ENCODE data around the gene FITM1.

Gene FITM1

DNA sequence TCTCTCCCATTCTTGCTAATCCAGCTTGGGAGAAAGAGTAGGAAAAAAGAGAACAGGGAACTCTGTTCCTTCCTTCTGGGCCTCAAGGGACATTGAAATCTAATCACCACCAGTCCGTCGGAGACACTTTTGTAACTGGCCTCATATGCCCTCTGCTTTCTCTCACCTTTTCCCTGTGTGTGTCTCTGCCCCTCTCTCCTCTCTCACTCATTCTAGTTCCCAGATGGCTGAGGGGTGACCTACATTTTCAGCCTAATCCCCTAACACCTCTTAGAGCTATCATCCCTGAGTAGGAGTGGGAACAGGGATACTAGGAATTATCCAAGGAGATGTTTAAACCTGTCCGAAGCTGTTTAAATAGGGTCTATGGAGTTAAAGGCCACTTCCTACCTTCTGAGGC, 45.2 kb upstream of the FITM1 start:
- TF ChIP-seq, protein P1, sequence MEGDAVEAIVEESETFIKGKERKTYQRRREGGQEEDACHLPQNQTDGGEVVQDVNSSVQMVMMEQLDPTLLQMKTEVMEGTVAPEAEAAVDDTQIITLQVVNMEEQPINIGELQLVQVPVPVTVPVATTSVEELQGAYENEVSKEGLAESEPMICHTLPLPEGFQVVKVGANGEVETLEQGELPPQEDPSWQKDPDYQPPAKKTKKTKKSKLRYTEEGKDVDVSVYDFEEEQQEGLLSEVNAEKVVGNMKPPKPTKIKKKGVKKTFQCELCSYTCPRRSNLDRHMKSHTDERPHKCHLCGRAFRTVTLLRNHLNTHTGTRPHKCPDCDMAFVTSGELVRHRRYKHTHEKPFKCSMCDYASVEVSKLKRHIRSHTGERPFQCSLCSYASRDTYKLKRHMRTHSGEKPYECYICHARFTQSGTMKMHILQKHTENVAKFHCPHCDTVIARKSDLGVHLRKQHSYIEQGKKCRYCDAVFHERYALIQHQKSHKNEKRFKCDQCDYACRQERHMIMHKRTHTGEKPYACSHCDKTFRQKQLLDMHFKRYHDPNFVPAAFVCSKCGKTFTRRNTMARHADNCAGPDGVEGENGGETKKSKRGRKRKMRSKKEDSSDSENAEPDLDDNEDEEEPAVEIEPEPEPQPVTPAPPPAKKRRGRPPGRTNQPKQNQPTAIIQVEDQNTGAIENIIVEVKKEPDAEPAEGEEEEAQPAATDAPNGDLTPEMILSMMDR (IDR thresholded peaks at IDR 0.05; ENCODE audit: control insufficient read depth, insufficient read depth, low read depth, low read length, missing control alignments), result no peak
- DNase-seq (ENCODE audit: low read depth), result no peak
- H3K4me3 ChIP-seq (ENCODE audit: control insufficient read depth, low read depth, low read length), result no peak overlapping the region

- DNase-seq (ENCODE audit: low read depth), result no peak
- H3K4me3 ChIP-seq (ENCODE audit: control insufficient read depth, low read depth, low read length), result no peak overlapping the region
- TF ChIP-seq, protein P1 (IDR thresholded peaks at IDR 0.05; ENCODE audit: control insufficient read depth, insufficient read depth, low read depth, low read length, missing control alignments), result no peak
Measured at GRCh38 chr14:24086193-24086955, 44.1 kb upstream of the FITM1 start.

- no peak overlapping the region for H3K4me3 ChIP-seq (ENCODE audit: control insufficient read depth, low read depth, low read length)
- no peak for DNase-seq (ENCODE audit: low read depth)
- TF ChIP-seq, protein P1 (IDR thresholded peaks at IDR 0.05; ENCODE audit: control insufficient read depth, insufficient read depth, low read depth, low read length, missing control alignments), result no peak
Measured at GRCh38 chr14:24087004-24087403, 43.5 kb upstream of the FITM1 start.

DNA sequence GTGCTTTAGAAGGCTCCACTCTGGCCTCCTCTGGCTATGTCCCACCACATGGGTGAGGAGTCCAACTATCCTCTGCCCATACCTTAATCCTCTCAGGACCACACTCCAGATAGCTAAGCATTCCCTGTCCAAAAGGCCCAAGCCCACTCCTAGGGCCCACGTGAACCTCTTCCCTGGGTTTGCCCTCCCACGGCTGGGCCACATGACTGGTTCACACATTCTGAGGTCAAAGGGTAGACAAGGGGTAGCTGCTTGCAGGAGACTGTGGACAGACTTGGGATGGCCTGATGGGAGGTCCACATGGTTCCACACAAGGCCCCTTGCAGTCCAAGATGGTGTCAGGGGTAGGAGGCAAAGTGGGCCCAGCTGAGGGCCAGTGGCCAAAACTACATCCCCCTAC, 42.4 kb upstream of the FITM1 start:
- TF ChIP-seq, protein P1 (IDR thresholded peaks at IDR 0.05; ENCODE audit: control insufficient read depth, insufficient read depth, low read depth, low read length, missing control alignments), result no peak
- DNase-seq (ENCODE audit: low read depth), result no peak
- H3K4me3 ChIP-seq (ENCODE audit: control insufficient read depth, low read depth, low read length), result no peak overlapping the region

- TF ChIP-seq, protein P1 (IDR thresholded peaks at IDR 0.05; ENCODE audit: control insufficient read depth, insufficient read depth, low read depth, low read length, missing control alignments), result no peak
- no peak for DNase-seq (ENCODE audit: low read depth)
- H3K4me3 ChIP-seq (ENCODE audit: control insufficient read depth, low read depth, low read length), result no peak overlapping the region
Measured at GRCh38 chr14:24089890-24090289, 40.6 kb upstream of the FITM1 start.

DNA sequence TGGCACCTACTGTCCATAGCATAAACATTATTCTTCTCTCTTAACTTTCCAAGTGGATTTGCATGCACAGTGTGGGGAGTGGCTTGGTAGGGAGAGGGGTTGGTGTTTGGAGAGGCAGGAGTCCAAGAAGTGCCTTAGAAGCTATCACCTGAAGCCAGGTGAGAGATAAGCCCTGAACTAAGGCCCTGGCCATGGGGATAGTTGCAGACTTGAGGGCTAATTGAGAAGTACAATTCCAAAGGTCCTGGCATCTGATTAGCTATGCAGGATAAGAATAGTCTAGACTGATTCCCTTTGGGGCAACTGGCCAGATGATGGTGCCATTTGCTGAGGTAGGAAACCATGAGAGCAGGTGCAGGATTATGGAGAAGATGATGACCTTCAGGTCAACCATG, 38.4 kb upstream of the FITM1 start:
- DNase-seq (ENCODE audit: low read depth), result no peak
- TF ChIP-seq, protein P1 (IDR thresholded peaks at IDR 0.05; ENCODE audit: control insufficient read depth, insufficient read depth, low read depth, low read length, missing control alignments), result no peak
- no peak overlapping the region for H3K4me3 ChIP-seq (ENCODE audit: control insufficient read depth, low read depth, low read length)
